ENCODE measurements around the gene ZNF655. TPM values are rescaled to one million over a fixed set of nuclear protein-coding genes. Genes with fewer than 3 reads are reported as not detected.
"Not testable (repeated sequence)": the region's sequence is repeated elsewhere in the genome, so short reads cannot be mapped to it uniquely, and the experiment has no call there.

ZNF655 gene
- 10 to 100 TPM; 28.3 to 60.9 (median 43.9) TPM for polyA plus RNA-seq (ENCODE audit: insufficient read length in 10 of 10)
- long read RNA-seq, donor 1, partial matches to known transcripts, result 0 of 5 reads
- long read RNA-seq, donor 1, other reads (novel, unspliced or antisense), result 0 of 5 reads
- long read RNA-seq, donor 2, partial matches to known transcripts, result 0 of 6 reads
- long read RNA-seq, donor 2, other reads (novel, unspliced or antisense), result 0 of 6 reads
- long read RNA-seq, donor 3, result 0 reads
- long read RNA-seq, donor 4, partial matches to known transcripts, result 0 of 4 reads
- long read RNA-seq, donor 4, other reads (novel, unspliced or antisense), result 0 of 4 reads
- long read RNA-seq, donor 5, full-length matches to known transcripts, result 9 of 9 reads
- long read RNA-seq, donor 5, partial matches to known transcripts, result 0 of 9 reads
- long read RNA-seq, donor 5, other reads (novel, unspliced or antisense), result 0 of 9 reads
- long read RNA-seq, donor 6, partial matches to known transcripts, result 0 of 4 reads
- long read RNA-seq, donor 6, other reads (novel, unspliced or antisense), result 0 of 4 reads
- long read RNA-seq, donor 7, full-length matches to known transcripts, result 4 of 4 reads
- long read RNA-seq, donor 7, partial matches to known transcripts, result 0 of 4 reads
- long read RNA-seq, donor 7, other reads (novel, unspliced or antisense), result 0 of 4 reads
- long read RNA-seq, donor 8, full-length matches to known transcripts, result 7 of 7 reads
- long read RNA-seq, donor 8, partial matches to known transcripts, result 0 of 7 reads
- long read RNA-seq, donor 8, other reads (novel, unspliced or antisense), result 0 of 7 reads
- long read RNA-seq, donor 9, result 0 reads

GRCh38 chr7:99558306-99559174 lies at the start of gene ZNF655:
Gene ZNF655 (plus strand): TSS chr7:99558642. CDS start chr7:99560560, 1,918 bp downstream.
- DNase-seq, result peak; percentile 93 to 98 (median 94)

GRCh38 chr7:99514050-99514449 lies 44.4 kb upstream of the ZNF655 start:
- no peak for DNase-seq

GRCh38 chr7:99521399-99521798 lies 37.0 kb upstream of the ZNF655 start:
- DNase-seq, result no peak

- no peak for DNase-seq
These were observed 32.6 kb upstream of the ZNF655 start for GRCh38 chr7:99525713-99526440.

- no peak for DNase-seq
These were observed 27.1 kb upstream of the ZNF655 start for GRCh38 chr7:99531354-99531765.

- DNase-seq, result no peak
These were observed 22.8 kb upstream of the ZNF655 start for GRCh38 chr7:99535667-99536066.

GRCh38 chr7:99539213-99539811 lies 19.1 kb upstream of the ZNF655 start:
- DNase-seq, result no peak

GRCh38 chr7:99540542-99540941 lies 17.9 kb upstream of the ZNF655 start:
- no peak for DNase-seq

GRCh38 chr7:99541212-99541611 lies 17.2 kb upstream of the ZNF655 start:
- no peak for DNase-seq

- DNase-seq, result no peak
These were observed 15.3 kb upstream of the ZNF655 start for GRCh38 chr7:99543081-99543671.

GRCh38 chr7:99543916-99544315 lies 14.5 kb upstream of the ZNF655 start:
- no peak for DNase-seq

GRCh38 chr7:99545308-99545707 lies 13.1 kb upstream of the ZNF655 start:
- not testable (repeated sequence) for DNase-seq

GRCh38 chr7:99549545-99549944 lies 8.9 kb upstream of the ZNF655 start:
- not testable (repeated sequence) for DNase-seq

GRCh38 chr7:99551334-99551733 lies 7.1 kb upstream of the ZNF655 start:
- DNase-seq, result no peak

- DNase-seq, result peak; percentile 94 to 98 (median 97)
These were observed 6.5 kb upstream of the ZNF655 start, which contains the start of gene FAM200A for GRCh38 chr7:99551767-99552463. Gene FAM200A (minus strand): TSS chr7:99552114. CDS start chr7:99548407, 3,707 bp downstream.

GRCh38 chr7:99553039-99553438 lies 5.4 kb upstream of the ZNF655 start:
- no peak for DNase-seq

GRCh38 chr7:99554939-99555338 lies 3.5 kb upstream of the ZNF655 start:
- no peak for DNase-seq

- no peak for DNase-seq
These were observed 1.2 kb upstream of the ZNF655 start for GRCh38 chr7:99557196-99557607.

- no peak for DNase-seq
These were observed 519 bp upstream of the ZNF655 start for GRCh38 chr7:99557940-99558305.

Data from muscle of back (tissue), 13 donors.